Activated CD4-positive, alpha-beta memory T cell treated with anti-CD3 and anti-CD28 coated beads for 36 hours (primary cell): ENCODE measurements around the gene LIN7B. TPM values are rescaled to one million over a fixed set of nuclear protein-coding genes. Genes with fewer than 3 reads are reported as not detected.

ENCODE experiments used
- CTCF ChIA-PET: fragments of 350-600 bp; sonication (Branson Sonifier 250); formaldehyde crosslinking; loops from one replicate; lab custom pipeline; 2021; ENCODE audit warnings: antibody characterized with exemption, inconsistent platforms; lab: Charles Lee
- POLR2A ChIA-PET: fragments of 350-600 bp; sonication (Branson Sonifier 250); formaldehyde crosslinking; loops from one replicate; lab custom pipeline; 2021; ENCODE audit warnings: antibody characterized with exemption; lab: Charles Lee
- DNase-seq: peaks from one replicate; pipeline ENCODE4 v3.0.0-alpha.2; 2020
- H3K27ac Mint-ChIP-seq: one replicate; pipeline ENCODE4 v1.8.0; 2021; ENCODE audit warnings: mixed read lengths
- H3K27me3 Mint-ChIP-seq: one replicate; pipeline ENCODE4 v1.8.0; 2021; ENCODE audit warnings: mixed read lengths
- H3K36me3 Mint-ChIP-seq: one replicate; pipeline ENCODE4 v1.8.0; 2021; ENCODE audit warnings: mixed read lengths
- H3K4me1 Mint-ChIP-seq: one replicate; pipeline ENCODE4 v1.8.0; 2021; ENCODE audit warnings: low read depth, mixed read lengths
- H3K4me3 Mint-ChIP-seq: one replicate; pipeline ENCODE4 v1.8.0; 2021; ENCODE audit warnings: mild to moderate bottlenecking, mixed read lengths
- H3K9me3 Mint-ChIP-seq: one replicate; pipeline ENCODE4 v1.8.0; 2021; ENCODE audit warnings: mixed read lengths
- intact Hi-C: fragments of 100-400 bp; cut with micrococcal nuclease; formaldehyde crosslinking; loops from one replicate; pipeline ENCODE4 v1.15.1; 2023
- total RNA-seq, 2 experiments: library from RNA; stranded (reverse); gene quantifications; one replicate each; pipeline ENCODE4 v1.2.3, GENCODE V29; 2021

Gene LIN7B
- total RNA-seq, 2 experiments from 2014 or later: 5.1 to 5.6 TPM

GRCh38 chr19:49098795-49099194 is 15.4 kb upstream of the LIN7B start:
- intact Hi-C loops: no loop called here
- POLR2A ChIA-PET: interaction anchor here (2.4 kb wide), 1 partner anchor 16 kb away, joined by 8 read pairs; the partner anchor contains the start of gene LIN7B
- CTCF ChIA-PET: interaction anchor here (1.1 to 4.5 kb wide), 12 partner anchors 7 to 311 kb away, joined by 3 to 65 read pairs (median 12); partner anchors contain the start of gene LIN7B
- Mint-ChIP-seq H3K27me3 (no peaks in the 10 kb centered on the region), H3K4me1 (peaks cover 2% of the 10 kb centered on the region), H3K27ac (no peak overlapping the region), H3K9me3 (no peaks in the 10 kb centered on the region), H3K36me3 (peaks cover 42% of the 10 kb centered on the region), H3K4me3 (no peak overlapping the region)
- DNase-seq: no peak

- CTCF ChIA-PET: interaction anchor here (1.1 to 1.3 kb wide), 2 partner anchors 13 to 45 kb away, joined by 3 to 7 read pairs; partner anchors contain the start of gene LIN7B
- intact Hi-C loops: no loop called here
- H3K9me3 Mint-ChIP-seq: no peaks in the 10 kb centered on the region
- H3K4me1 Mint-ChIP-seq: no peaks in the 10 kb centered on the region
- no peak overlapping the region for H3K4me3 Mint-ChIP-seq
- POLR2A ChIA-PET: no interaction called here
- no peaks in the 10 kb centered on the region for H3K27me3 Mint-ChIP-seq
- peaks cover 50% of the 10 kb centered on the region for H3K36me3 Mint-ChIP-seq
- DNase-seq: no peak
- H3K27ac Mint-ChIP-seq: no peak overlapping the region
Observed at GRCh38 chr19:49101160-49101559, 13.0 kb upstream of the LIN7B start.

GRCh38 chr19:49102303-49102702 is 11.9 kb upstream of the LIN7B start:
- H3K4me3 Mint-ChIP-seq: no peak overlapping the region
- ChIA-PET POLR2A (interaction anchor here (1.5 kb wide), 1 partner anchor 11 kb away, joined by 3 read pairs; no protein-coding TSS in a partner anchor), CTCF (no interaction called here)
- no peak for DNase-seq
- peaks cover 58% of the 10 kb centered on the region for H3K36me3 Mint-ChIP-seq
- no peaks in the 10 kb centered on the region for H3K4me1 Mint-ChIP-seq
- intact Hi-C loops: no loop called here
- H3K27ac Mint-ChIP-seq: no peak overlapping the region
- H3K27me3 Mint-ChIP-seq: no peaks in the 10 kb centered on the region
- H3K9me3 Mint-ChIP-seq: no peaks in the 10 kb centered on the region

- intact Hi-C loops: no loop called here
- DNase-seq: no peak
- peaks cover 55% of the 10 kb centered on the region for H3K36me3 Mint-ChIP-seq
- no peaks in the 10 kb centered on the region for H3K9me3 Mint-ChIP-seq
- H3K4me3 Mint-ChIP-seq: no peak overlapping the region
- H3K27ac Mint-ChIP-seq: no peak overlapping the region
- CTCF ChIA-PET: interaction anchor here (3.7 kb wide), 1 partner anchor 13 kb away, joined by 48 read pairs; the partner anchor contains the start of gene LIN7B
- H3K4me1 Mint-ChIP-seq: no peaks in the 10 kb centered on the region
- H3K27me3 Mint-ChIP-seq: no peaks in the 10 kb centered on the region
- POLR2A ChIA-PET: no interaction called here
Observed at GRCh38 chr19:49103331-49104085, 10.7 kb upstream of the LIN7B start.

- DNase-seq: no peak
- H3K36me3 Mint-ChIP-seq: peaks cover 56% of the 10 kb centered on the region
- ChIA-PET CTCF (interaction anchor here (1.6 to 3.7 kb wide), 2 partner anchors 12 to 111 kb away, joined by 6 to 48 read pairs; partner anchors contain the start of genes GYS1, LIN7B and RUVBL2), POLR2A (no interaction called here)
- no peaks in the 10 kb centered on the region for H3K27me3 Mint-ChIP-seq
- H3K27ac Mint-ChIP-seq: no peak overlapping the region
- intact Hi-C loops: no loop called here
- no peak overlapping the region for H3K4me3 Mint-ChIP-seq
- no peaks in the 10 kb centered on the region for H3K9me3 Mint-ChIP-seq
- H3K4me1 Mint-ChIP-seq: no peaks in the 10 kb centered on the region
Observed at GRCh38 chr19:49104229-49104864, 9.8 kb upstream of the LIN7B start.

- no peak overlapping the region for H3K27ac Mint-ChIP-seq
- H3K27me3 Mint-ChIP-seq: no peaks in the 10 kb centered on the region
- CTCF ChIA-PET: interaction anchor here (0.6 to 3.7 kb wide), 17 partner anchors 9 to 102 kb away, joined by 3 to 50 read pairs (median 4); partner anchors contain the start of gene LIN7B
- DNase-seq: peak; percentile 74
- H3K36me3 Mint-ChIP-seq: peaks cover 42% of the 10 kb centered on the region
- H3K4me1 Mint-ChIP-seq: no peaks in the 10 kb centered on the region
- no peak overlapping the region for H3K4me3 Mint-ChIP-seq
- intact Hi-C loops: no loop called here
- POLR2A ChIA-PET: interaction anchor here (0.8 to 1.6 kb wide), 2 partner anchors 11 to 21 kb away, joined by 3 to 4 read pairs; no protein-coding TSS in a partner anchor
- no peaks in the 10 kb centered on the region for H3K9me3 Mint-ChIP-seq
Observed at GRCh38 chr19:49106648-49107135, 7.5 kb upstream of the LIN7B start.

GRCh38 chr19:49107625-49108459 is 6.3 kb upstream of the LIN7B start:
- H3K36me3 Mint-ChIP-seq: peaks cover 39% of the 10 kb centered on the region
- no peak for DNase-seq
- ChIA-PET CTCF (interaction anchor here (2.8 kb wide), 1 partner anchor 10 kb away, joined by 13 read pairs; no protein-coding TSS in a partner anchor), POLR2A (no interaction called here)
- H3K4me3 Mint-ChIP-seq: no peak overlapping the region
- no peaks in the 10 kb centered on the region for H3K27me3 Mint-ChIP-seq
- no peak overlapping the region for H3K27ac Mint-ChIP-seq
- H3K9me3 Mint-ChIP-seq: no peaks in the 10 kb centered on the region
- intact Hi-C loops: no loop called here
- no peaks in the 10 kb centered on the region for H3K4me1 Mint-ChIP-seq

- Mint-ChIP-seq H3K4me3 (no peak overlapping the region), H3K9me3 (no peaks in the 10 kb centered on the region), H3K36me3 (peaks cover 39% of the 10 kb centered on the region), H3K27ac (no peak overlapping the region), H3K27me3 (no peaks in the 10 kb centered on the region), H3K4me1 (peaks cover 9% of the 10 kb centered on the region)
- POLR2A ChIA-PET: no interaction called here
- intact Hi-C loops: no loop called here
- no peak for DNase-seq
- CTCF ChIA-PET: interaction anchor here (2.8 kb wide), 1 partner anchor 11 kb away, joined by 13 read pairs; no protein-coding TSS in a partner anchor
Observed at GRCh38 chr19:49109051-49109450, 5.1 kb upstream of the LIN7B start.

- Mint-ChIP-seq H3K9me3 (no peaks in the 10 kb centered on the region), H3K27ac (no peak overlapping the region), H3K4me1 (peaks cover 9% of the 10 kb centered on the region), H3K27me3 (no peaks in the 10 kb centered on the region), H3K36me3 (peaks cover 34% of the 10 kb centered on the region), H3K4me3 (no peak overlapping the region)
- intact Hi-C loops: no loop called here
- POLR2A ChIA-PET: no interaction called here
- DNase-seq: no peak
- CTCF ChIA-PET: interaction anchor here (2.8 kb wide), 1 partner anchor 12 kb away, joined by 13 read pairs; no protein-coding TSS in a partner anchor
Observed at GRCh38 chr19:49109569-49110233, 4.5 kb upstream of the LIN7B start.

GRCh38 chr19:49110567-49110966 is 3.6 kb upstream of the LIN7B start:
- DNase-seq: no peak
- Mint-ChIP-seq H3K27me3 (no peaks in the 10 kb centered on the region), H3K9me3 (no peaks in the 10 kb centered on the region), H3K4me1 (peaks cover 13% of the 10 kb centered on the region), H3K36me3 (peaks cover 28% of the 10 kb centered on the region), H3K27ac (no peak overlapping the region), H3K4me3 (no peak overlapping the region)
- intact Hi-C loops: no loop called here
- ChIA-PET CTCF (interaction anchor here (1.7 to 5.3 kb wide), 2 partner anchors 12 to 33 kb away, joined by 3 to 65 read pairs; no protein-coding TSS in a partner anchor), POLR2A (interaction anchor here (0.6 kb wide), 1 partner anchor 325 kb away, joined by 3 read pairs; no protein-coding TSS in a partner anchor)
